Measurements from ENCODE around the gene ABHD14A.

GRCh38 chr3:51947215-51947900 lies 27.5 kb upstream of the ABHD14A start:
- TF ChIP-seq, protein P1, sequence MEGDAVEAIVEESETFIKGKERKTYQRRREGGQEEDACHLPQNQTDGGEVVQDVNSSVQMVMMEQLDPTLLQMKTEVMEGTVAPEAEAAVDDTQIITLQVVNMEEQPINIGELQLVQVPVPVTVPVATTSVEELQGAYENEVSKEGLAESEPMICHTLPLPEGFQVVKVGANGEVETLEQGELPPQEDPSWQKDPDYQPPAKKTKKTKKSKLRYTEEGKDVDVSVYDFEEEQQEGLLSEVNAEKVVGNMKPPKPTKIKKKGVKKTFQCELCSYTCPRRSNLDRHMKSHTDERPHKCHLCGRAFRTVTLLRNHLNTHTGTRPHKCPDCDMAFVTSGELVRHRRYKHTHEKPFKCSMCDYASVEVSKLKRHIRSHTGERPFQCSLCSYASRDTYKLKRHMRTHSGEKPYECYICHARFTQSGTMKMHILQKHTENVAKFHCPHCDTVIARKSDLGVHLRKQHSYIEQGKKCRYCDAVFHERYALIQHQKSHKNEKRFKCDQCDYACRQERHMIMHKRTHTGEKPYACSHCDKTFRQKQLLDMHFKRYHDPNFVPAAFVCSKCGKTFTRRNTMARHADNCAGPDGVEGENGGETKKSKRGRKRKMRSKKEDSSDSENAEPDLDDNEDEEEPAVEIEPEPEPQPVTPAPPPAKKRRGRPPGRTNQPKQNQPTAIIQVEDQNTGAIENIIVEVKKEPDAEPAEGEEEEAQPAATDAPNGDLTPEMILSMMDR (IDR thresholded peaks at IDR 0.05) = no peak
- no peak for TF ChIP-seq POLR2A (IDR thresholded peaks at IDR 0.05)

Measured in ovary (tissue), 3 donors.